IPS-20b (cell line): ENCODE results near the gene SLC26A2.

ENCODE experiments used
- H3K27ac ChIP-seq: one replicate; pipeline ENCODE4 v1.5.1; 2013; ENCODE audit warnings: low read length
- H3K27me3 ChIP-seq: 2 replicates; pipeline ENCODE4 v1.6.1; 2013; ENCODE audit warnings: mild to moderate bottlenecking, low read length, inconsistent platforms; ENCODE audit not compliant: insufficient read depth
- H3K36me3 ChIP-seq: 2 replicates; pipeline ENCODE4 v1.6.1; 2013; ENCODE audit warnings: low read depth, mild to moderate bottlenecking, inconsistent platforms, low read length, moderate library complexity; ENCODE audit not compliant: insufficient read depth
- H3K4me1 ChIP-seq: 2 replicates; pipeline ENCODE4 v1.6.1; 2013; ENCODE audit warnings: mild to moderate bottlenecking, control low read depth, inconsistent platforms, low read length, moderate library complexity; ENCODE audit not compliant: insufficient read depth
- H3K4me3 ChIP-seq: 2 replicates; pipeline ENCODE4 v1.5.1; 2013; ENCODE audit warnings: mild to moderate bottlenecking, low read length, inconsistent platforms
- H3K9ac ChIP-seq: 2 replicates; pipeline ENCODE4 v1.6.1; 2013; ENCODE audit warnings: low read depth, mild to moderate bottlenecking, inconsistent platforms, low read length, moderate library complexity
- H3K9me3 ChIP-seq: 2 replicates; pipeline ENCODE4 v1.6.1; 2013; ENCODE audit warnings: mild to moderate bottlenecking, low read depth, low read length, inconsistent platforms; ENCODE audit not compliant: insufficient read depth

The SLC26A2 gene

DNA sequence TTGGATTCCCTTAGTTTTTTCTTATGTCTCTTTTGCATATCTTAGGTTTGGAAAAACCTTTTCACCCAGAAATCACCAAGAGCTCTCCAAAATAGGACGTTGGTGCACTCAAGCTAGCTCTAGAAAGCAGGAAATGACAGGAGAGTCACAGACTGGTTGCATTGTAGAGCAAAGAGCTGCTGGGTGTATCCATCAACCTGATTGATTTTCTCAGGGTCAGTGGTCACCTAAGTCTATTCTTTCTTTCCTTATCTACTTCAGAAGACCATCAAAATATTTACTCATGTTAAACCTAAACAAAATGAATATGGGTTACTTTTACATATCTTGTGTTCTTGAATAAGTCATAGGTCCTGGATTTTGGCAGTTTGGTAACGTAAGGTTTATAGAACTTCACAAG, 14.9 kb downstream of the SLC26A2 start:
- no peak overlapping the region for H3K27ac ChIP-seq
- H3K9me3 ChIP-seq: no peaks in the 10 kb centered on the region
- no peak overlapping the region for H3K9ac ChIP-seq
- H3K36me3 ChIP-seq: peaks cover 19% of the 10 kb centered on the region
- no peak overlapping the region for H3K4me3 ChIP-seq
- H3K4me1 ChIP-seq: no peaks in the 10 kb centered on the region
- no peaks in the 10 kb centered on the region for H3K27me3 ChIP-seq

DNA sequence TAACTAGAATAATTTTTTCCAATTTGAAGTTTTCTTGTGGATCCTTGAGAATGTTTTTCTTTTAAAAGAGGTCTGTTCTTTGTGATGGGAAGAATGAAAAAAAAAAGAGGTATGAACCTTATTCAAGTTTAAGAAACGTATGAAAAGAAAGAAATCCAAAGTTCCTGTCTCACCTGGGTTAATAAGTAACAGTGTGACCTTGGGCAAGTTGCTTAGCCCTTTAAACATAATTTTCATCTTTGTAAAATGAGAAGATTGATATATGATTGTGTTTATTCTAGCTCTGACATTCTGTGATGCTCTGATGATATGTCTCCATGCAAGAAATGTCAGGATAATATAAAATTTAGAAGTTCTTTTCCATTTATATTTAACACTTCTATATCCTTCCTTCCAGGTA, 19.3 kb downstream of the SLC26A2 start:
- Histone ChIP-seq H3K4me3 (no peak overlapping the region), H3K9me3 (no peaks in the 10 kb centered on the region), H3K27me3 (no peaks in the 10 kb centered on the region), H3K27ac (no peak overlapping the region), H3K9ac (no peak overlapping the region), H3K4me1 (no peaks in the 10 kb centered on the region), H3K36me3 (peaks cover 24% of the 10 kb centered on the region)

DNA sequence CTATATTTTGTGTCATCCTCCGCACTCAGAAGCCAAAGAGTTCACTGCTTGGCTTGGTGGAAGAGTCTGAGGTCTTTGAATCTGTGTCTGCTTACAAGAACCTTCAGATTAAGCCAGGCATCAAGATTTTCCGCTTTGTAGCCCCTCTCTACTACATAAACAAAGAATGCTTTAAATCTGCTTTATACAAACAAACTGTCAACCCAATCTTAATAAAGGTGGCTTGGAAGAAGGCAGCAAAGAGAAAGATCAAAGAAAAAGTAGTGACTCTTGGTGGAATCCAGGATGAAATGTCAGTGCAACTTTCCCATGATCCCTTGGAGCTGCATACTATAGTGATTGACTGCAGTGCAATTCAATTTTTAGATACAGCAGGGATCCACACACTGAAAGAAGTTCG, 20.6 kb downstream of the SLC26A2 start:
- H3K27ac ChIP-seq: no peak overlapping the region
- no peaks in the 10 kb centered on the region for H3K4me1 ChIP-seq
- H3K4me3 ChIP-seq: no peak overlapping the region
- H3K9me3 ChIP-seq: no peaks in the 10 kb centered on the region
- H3K27me3 ChIP-seq: no peaks in the 10 kb centered on the region
- peaks cover 24% of the 10 kb centered on the region for H3K36me3 ChIP-seq
- H3K9ac ChIP-seq: no peak overlapping the region

DNA sequence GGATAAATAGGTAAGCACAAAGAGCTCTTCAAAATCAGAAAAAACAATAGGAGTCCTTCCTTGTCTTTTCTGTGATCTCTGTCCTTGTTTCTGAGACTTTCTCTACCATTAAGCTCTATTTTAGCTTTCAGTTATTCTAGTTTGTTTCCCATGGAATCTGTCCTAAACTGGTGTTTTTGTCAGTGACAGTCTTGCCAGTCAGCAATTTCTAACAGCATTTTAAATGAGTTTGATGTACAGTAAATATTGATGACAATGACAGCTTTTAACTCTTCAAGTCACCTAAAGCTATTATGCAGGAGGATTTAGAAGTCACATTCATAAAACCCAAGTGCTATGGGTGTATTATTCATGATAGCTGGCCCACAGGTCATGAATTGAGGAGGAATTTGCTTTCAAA, 21.9 kb downstream of the SLC26A2 start:
- no peaks in the 10 kb centered on the region for H3K4me1 ChIP-seq

DNA sequence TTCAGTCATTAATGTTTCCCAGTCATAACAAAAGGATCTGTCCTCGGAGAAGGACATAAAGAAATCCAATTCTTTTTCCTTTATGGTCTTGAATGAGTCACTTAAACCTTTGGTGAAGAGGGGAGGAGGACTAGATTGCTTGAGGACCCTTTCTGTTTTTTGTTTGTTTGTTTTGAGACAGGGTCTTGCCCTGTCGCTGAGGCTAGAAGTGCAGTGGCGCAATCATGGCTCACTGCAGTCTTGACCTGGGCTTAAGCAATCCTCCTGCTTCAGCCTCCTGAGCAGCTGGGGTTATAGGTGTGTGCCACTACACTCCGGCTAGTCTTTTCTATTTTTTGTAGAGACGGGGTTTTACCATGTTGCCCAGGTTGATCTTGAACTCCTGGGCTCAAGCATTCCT, 27.6 kb downstream of the SLC26A2 start:
- no peaks in the 10 kb centered on the region for H3K9me3 ChIP-seq
- H3K27ac ChIP-seq: no peak overlapping the region
- H3K9ac ChIP-seq: no peak overlapping the region
- H3K4me1 ChIP-seq: no peaks in the 10 kb centered on the region
- no peak overlapping the region for H3K4me3 ChIP-seq
- no peaks in the 10 kb centered on the region for H3K36me3 ChIP-seq
- no peaks in the 10 kb centered on the region for H3K27me3 ChIP-seq

More for the DNA sequence above, 21.9 kb downstream of the SLC26A2 start:
- Histone ChIP-seq H3K4me3 (no peak overlapping the region), H3K9me3 (no peaks in the 10 kb centered on the region), H3K27me3 (no peaks in the 10 kb centered on the region), H3K9ac (no peak overlapping the region), H3K36me3 (peaks cover 24% of the 10 kb centered on the region), H3K27ac (no peak overlapping the region)

DNA sequence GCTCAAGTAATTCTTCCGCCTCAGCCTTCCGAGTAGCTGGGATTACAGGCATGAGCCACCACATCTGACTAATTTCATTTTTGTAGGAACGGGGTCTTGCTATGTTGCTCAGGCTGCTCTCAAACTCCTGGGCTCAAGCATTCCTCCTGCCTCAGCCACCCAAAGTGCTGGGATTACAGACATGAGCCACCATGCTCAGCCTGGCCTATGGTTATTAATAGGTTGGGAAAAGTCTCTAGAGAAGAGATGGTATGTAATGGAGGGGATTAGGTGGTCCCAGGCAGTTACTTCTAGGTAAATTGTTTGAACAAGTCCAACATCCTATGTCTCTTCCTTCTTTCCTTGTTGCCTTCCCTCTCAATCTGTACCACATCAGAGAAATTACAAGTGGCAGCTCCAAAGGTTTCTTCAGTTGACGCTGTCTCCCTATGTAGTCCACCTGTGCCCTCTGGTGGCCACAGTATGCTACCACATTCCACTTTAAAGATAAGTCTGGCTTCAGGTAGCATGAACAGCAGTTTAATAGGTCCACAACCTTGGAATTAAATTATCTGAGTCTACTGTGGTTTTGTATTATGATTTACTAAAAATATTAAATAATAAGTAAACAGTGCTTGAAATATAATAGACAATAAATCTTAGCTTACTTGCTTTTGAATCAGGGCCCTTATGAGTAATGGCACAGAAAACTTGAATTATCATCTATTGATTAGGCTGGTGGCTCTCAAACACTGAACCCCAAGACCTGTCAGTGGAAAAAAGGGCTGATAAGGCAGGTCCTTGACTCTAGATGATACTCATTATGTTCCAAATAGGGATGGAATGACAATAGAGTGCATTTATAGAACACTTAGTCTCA, 30.2 kb downstream of the SLC26A2 start:
- Histone ChIP-seq H3K9me3 (no peaks in the 10 kb centered on the region), H3K36me3 (no peaks in the 10 kb centered on the region), H3K27me3 (no peaks in the 10 kb centered on the region), H3K9ac (no peak overlapping the region), H3K4me1 (no peaks in the 10 kb centered on the region), H3K27ac (no peak overlapping the region), H3K4me3 (no peak overlapping the region)

DNA sequence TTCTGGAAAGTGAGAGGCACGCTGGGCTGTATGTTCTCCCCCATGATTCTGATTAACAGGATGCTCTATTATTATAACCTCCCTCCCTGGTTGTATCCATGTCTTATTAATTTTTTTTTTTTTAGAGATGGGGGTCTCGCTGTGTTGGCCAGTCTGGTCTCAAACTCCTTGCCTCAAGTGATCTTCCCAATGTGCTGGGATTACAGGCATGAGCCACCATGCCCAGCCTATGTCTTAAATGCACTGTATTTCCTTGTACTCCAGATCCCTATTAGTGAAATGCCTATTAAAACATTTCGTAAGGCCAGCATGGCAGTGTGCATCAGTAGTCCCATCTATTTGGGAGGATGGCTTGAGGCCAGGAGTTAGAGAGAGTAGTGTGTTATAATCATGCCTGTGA, 32.9 kb downstream of the SLC26A2 start:
- H3K36me3 ChIP-seq: no peaks in the 10 kb centered on the region
- H3K27ac ChIP-seq: no peak overlapping the region
- H3K9ac ChIP-seq: no peak overlapping the region
- no peaks in the 10 kb centered on the region for H3K27me3 ChIP-seq
- H3K4me3 ChIP-seq: no peak overlapping the region
- no peaks in the 10 kb centered on the region for H3K9me3 ChIP-seq
- no peaks in the 10 kb centered on the region for H3K4me1 ChIP-seq

DNA sequence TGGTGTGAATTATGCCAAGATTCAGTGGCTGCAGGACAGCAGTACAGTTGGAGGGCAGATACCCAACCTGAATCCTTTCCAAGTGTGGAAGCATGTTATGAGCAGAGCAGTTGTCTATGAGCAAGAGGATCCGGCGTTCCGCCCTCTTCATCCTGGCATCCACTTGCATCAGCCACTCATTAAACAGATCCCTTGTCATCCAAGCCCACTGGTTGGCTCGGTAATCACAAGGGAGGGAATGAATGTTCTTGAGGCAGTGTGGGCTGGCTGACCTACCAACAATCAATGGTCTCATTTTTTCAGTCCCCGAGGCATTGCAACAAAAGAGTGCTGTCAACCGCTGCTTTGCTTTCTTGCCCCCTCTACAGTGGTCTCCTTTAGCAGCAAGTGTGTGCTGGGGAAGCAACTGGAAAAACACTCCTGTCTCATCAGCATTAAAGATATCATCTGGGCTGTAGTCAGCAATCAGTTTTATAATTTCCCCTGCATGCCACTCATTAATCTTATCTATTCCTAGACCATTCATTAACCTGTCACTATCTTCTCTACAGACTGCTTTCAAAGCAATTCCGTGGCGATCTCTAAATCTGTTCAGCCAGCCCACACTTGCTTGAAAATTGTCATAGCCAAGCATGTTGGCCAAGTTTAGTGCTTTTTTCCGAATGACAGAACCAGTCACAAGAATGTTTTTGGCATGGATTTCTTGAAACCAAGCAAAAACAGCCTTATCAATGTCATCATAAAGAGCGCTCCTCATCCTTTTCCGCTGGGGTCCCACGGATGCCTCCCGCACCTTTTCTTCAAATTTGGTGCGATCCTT, 35.0 kb downstream of the SLC26A2 start:
- Histone ChIP-seq H3K9me3 (no peaks in the 10 kb centered on the region), H3K9ac (no peak overlapping the region), H3K4me3 (no peak overlapping the region), H3K36me3 (no peaks in the 10 kb centered on the region), H3K27ac (no peak overlapping the region), H3K27me3 (no peaks in the 10 kb centered on the region), H3K4me1 (peaks cover 10% of the 10 kb centered on the region)

DNA sequence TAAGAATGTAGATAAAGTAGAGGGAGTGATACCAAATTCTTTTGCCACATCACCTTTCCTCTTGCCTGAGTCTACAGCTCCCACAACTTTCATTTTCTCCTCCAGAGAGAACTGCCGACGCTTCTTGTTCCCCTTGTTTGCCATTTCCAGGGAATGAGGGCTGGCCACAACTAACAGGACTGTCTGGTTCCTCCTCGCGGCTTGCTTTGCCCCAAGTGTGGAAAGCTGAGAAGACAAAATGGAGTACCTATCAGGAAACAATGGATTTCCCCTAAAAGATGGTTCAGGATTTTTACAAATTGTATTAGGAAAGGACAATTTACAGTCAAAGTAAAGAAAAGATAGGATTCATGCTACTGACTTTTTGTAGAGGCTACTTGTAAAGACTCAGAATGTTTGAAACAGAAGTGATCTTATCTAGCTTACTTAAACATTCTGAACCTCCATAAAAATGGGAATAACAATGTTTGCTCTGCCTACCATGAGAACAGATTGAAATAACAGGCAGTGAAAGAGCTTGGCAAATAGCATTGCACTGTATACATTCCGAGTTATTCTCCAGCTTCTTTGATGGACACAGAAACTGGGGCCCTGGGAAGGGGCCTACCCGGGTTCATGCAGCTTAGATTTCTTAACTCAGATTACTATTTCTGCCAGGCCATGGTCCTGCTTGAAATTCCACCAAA, 35.8 kb downstream of the SLC26A2 start:
- no peak overlapping the region for H3K9ac ChIP-seq
- H3K4me3 ChIP-seq: no peak overlapping the region
- H3K36me3 ChIP-seq: no peaks in the 10 kb centered on the region
- H3K27ac ChIP-seq: no peak overlapping the region
- H3K9me3 ChIP-seq: no peaks in the 10 kb centered on the region
- 0 out of 2 replicates have a peak, but pooled peaks cover 3% of the 10 kb centered on the region for H3K27me3 ChIP-seq
- H3K4me1 ChIP-seq: peaks cover 10% of the 10 kb centered on the region

DNA sequence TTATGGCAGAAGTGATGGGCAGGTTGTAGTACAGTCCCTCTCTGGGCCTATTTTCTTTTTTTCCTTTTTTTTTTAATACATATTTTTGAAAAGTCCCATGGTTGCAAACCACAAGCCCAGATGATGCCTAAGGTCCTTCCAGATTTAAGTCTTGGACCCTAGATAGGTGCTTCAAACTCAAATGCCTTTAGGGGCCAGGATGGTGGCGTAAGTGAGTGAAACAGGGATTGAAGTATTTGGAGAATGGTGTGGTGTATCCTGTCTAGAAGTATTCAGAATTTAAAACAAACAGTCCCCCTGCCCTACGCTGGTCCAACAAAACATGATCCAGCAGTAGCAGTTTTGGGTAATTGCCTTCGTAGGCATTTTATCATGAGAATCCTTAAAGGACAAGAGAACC, 37.7 kb downstream of the SLC26A2 start:
- no peaks in the 10 kb centered on the region for H3K9me3 ChIP-seq
- H3K4me3 ChIP-seq: no peak overlapping the region
- peaks cover 14% of the 10 kb centered on the region for H3K4me1 ChIP-seq

DNA sequence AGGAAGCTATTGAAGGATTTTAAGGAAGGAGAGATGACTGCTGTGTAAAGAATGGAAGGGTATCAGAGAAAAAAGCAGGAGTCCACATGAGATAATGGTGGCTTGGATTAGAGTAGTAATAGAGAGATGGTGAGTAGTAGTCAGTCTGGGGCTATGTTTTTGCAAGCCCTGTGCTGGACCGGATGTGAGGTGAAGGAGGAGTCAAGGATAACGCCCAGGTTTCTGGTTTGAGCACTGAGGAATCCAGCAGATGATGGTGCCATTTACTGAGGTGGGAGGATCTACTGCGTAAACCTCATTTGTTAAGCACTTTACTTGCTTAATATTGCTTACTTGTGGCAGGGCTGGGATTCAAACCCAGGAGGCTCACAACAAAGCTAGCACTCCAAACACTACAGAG, 38.8 kb downstream of the SLC26A2 start:
- peak overlapping the region; percentile 89 for H3K4me3 ChIP-seq
- peak overlapping the region; percentile 85; the same call in 1 of the 2 replicates for H3K9ac ChIP-seq
- H3K27ac ChIP-seq: no peak overlapping the region

More for the DNA sequence above, 37.7 kb downstream of the SLC26A2 start:
- H3K27me3 ChIP-seq: 0 out of 2 replicates have a peak, but pooled peaks cover 3% of the 10 kb centered on the region
- no peaks in the 10 kb centered on the region for H3K36me3 ChIP-seq
- no peak overlapping the region for H3K9ac ChIP-seq
- no peak overlapping the region for H3K27ac ChIP-seq

More for the DNA sequence above, 38.8 kb downstream of the SLC26A2 start:
- Histone ChIP-seq H3K4me1 (peaks cover 14% of the 10 kb centered on the region), H3K9me3 (no peaks in the 10 kb centered on the region), H3K36me3 (peaks cover 5% of the 10 kb centered on the region), H3K27me3 (0 out of 2 replicates have a peak, but pooled peaks cover 3% of the 10 kb centered on the region)
